Measurements from ENCODE around the gene FZD2.

The FZD2 gene

DNA sequence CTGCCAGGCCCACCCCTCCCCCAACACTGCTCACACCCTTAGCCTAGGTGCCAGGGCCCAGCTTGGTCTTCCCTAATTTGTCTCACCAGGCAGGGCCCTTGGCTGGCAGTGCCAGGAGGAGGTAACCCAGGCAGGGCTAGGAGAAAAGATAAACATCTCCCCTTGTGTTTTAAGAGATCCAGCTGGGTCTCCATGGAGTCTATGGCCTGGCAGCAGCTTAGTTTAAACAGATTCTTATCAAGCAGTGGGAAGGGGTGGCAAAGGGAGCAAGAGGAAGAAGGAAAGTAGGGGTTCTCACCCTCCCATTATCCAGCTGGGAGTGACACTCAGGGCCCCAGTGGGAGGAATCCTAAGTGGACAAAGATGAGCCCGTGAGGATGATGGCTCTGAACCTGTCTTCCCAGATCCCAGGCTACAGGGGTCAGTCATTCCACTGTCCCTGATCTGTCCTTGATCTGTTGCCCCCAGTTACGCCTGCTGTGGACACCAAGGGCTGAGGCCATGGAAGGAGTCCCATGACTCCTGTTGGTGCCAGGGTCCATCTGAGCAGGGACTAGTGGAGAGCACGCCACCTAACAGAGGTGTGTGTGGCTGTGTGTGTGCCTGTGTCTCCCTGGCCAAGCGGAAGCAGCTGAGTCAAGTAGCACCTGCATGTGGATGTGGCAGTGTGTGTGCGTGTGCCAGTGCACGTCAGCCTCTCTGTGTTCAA lies 51.6 kb downstream of the FZD2 start:
- DNase-seq: no peak

DNA sequence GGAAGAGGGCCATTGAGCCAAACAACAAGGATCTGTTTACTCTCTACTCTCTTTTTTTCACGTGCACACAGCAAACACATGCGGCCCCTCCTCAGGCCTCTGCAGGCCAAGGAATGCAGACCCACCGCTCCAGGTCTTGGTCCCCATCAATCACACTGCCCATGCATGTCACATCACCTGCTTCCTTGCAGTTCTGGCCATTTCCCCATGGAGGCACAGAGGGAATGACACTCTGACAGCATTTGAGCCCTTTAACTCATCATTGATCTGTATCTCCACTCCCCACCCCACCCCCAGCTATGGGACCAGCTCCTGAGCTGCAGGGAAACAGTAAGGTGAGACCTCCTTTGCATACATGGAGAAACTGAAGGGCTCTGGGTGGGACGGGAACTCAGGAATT lies 53.0 kb downstream of the FZD2 start:
- DNase-seq: no peak
